A673 (cell line): ENCODE data around the gene ADAMTSL3. TPM values are rescaled to one million over a fixed set of nuclear protein-coding genes. Genes with fewer than 3 reads are reported as not detected.

Source experiments
- BruUV-seq: library from RNA; stranded (reverse); fragments of 400-500 nt; replicated peaks from 2 replicates; lab custom pipeline; 2021; lab: Mats Ljungman, UMichigan
- CTCF ChIA-PET: fragments of 300-600 bp; sonication (Branson Sonifier 250); formaldehyde crosslinking; loops from one replicate; lab custom pipeline; 2022; ENCODE audit warnings: antibody characterized with exemption; lab: Charles Lee
- POLR2A ChIA-PET: fragments of 300-600 bp; sonication (Branson Sonifier 250); formaldehyde crosslinking; loops from one replicate; lab custom pipeline; 2022; ENCODE audit warnings: antibody characterized with exemption; ENCODE audit not compliant: low non-redundant PET; lab: Charles Lee
- DNase-seq: peaks from one replicate; pipeline ENCODE4 v3.0.0-alpha.2; 2015; ENCODE audit warnings: low spot score
- H3K27ac ChIP-seq: fragments of 200-600 bp; sonication (generic); 2 replicates; pipeline ENCODE4 v1.5.1; 2016; ENCODE audit warnings: mixed run types, low read depth, mild to moderate bottlenecking, mixed read lengths, antibody characterized with exemption, low read length; ENCODE audit not compliant: poor library complexity, severe bottlenecking
- H3K27me3 ChIP-seq: fragments of 200-600 bp; sonication (generic); replicated peaks from 2 replicates; pipeline ENCODE4 v1.6.1; 2017; ENCODE audit warnings: mixed run types, low read depth, mild to moderate bottlenecking, mixed read lengths, antibody characterized with exemption, low read length; ENCODE audit not compliant: insufficient read depth, poor library complexity
- H3K36me3 ChIP-seq: fragments of 200-600 bp; sonication (generic); 2 replicates; pipeline ENCODE4 v1.6.1; 2016; ENCODE audit warnings: mixed run types, mild to moderate bottlenecking, mixed read lengths, antibody characterized with exemption, low read length; ENCODE audit not compliant: insufficient read depth, poor library complexity, severe bottlenecking
- H3K4me1 ChIP-seq: fragments of 200-600 bp; sonication (generic); 2 replicates; pipeline ENCODE4 v1.6.1; 2017; ENCODE audit warnings: mixed run types, mild to moderate bottlenecking, mixed read lengths, antibody characterized with exemption, low read length; ENCODE audit not compliant: insufficient read depth, poor library complexity, severe bottlenecking
- H3K4me3 ChIP-seq: fragments of 200-600 bp; sonication (generic); 2 replicates; pipeline ENCODE4 v1.5.1; 2016; ENCODE audit warnings: low read depth, mixed run types, mild to moderate bottlenecking, mixed read lengths, low read length; ENCODE audit not compliant: poor library complexity, severe bottlenecking
- H3K9me3 ChIP-seq: fragments of 200-600 bp; sonication (generic); 2 replicates; pipeline ENCODE4 v1.6.1; 2016; ENCODE audit warnings: mixed run types, low read depth, mild to moderate bottlenecking, mixed read lengths, antibody characterized with exemption, low read length; ENCODE audit not compliant: poor library complexity, severe bottlenecking
- CTCF ChIP-seq: fragments of 300-800, 200-600 bp; sonication (generic); conservative IDR thresholded peaks from 2 replicates; pipeline ENCODE4 v1.5.1; 2017; ENCODE audit warnings: low read depth, mild to moderate bottlenecking, antibody characterized with exemption, low read length, moderate library complexity, mixed read lengths
- EZH2 ChIP-seq: fragments of 200-600 bp; sonication (generic); IDR thresholded peaks from 2 replicates; pipeline ENCODE4 v1.6.1; 2017; ENCODE audit warnings: borderline replicate concordance, low read depth, mild to moderate bottlenecking, mixed read lengths, antibody characterized with exemption, low read length; ENCODE audit not compliant: poor library complexity, severe bottlenecking
- intact Hi-C: fragments of 100-400 bp; cut with micrococcal nuclease; formaldehyde crosslinking; loops from one replicate; pipeline ENCODE4 v1.10.0; 2022; ENCODE audit not compliant: unreplicated experiment
- total RNA-seq: library from RNA; stranded (reverse); gene quantifications from 2 replicates; pipeline ENCODE4 v1.2.3, GENCODE V29; 2021

The ADAMTSL3 gene
- total RNA-seq, 1 experiment from 2014 or later: 0.95 TPM

GRCh38 chr15:83612898-83613635 lies 40.9 kb upstream of the ADAMTSL3 start:
- H3K4me3 ChIP-seq: no peak overlapping the region
- ChIA-PET CTCF (no interaction called here), POLR2A (no interaction called here)
- no peaks in the 10 kb centered on the region for H3K4me1 ChIP-seq
- DNase-seq: no peak
- no peaks in the 10 kb centered on the region for H3K9me3 ChIP-seq
- no TSS peak for BruUV-seq
- H3K27ac ChIP-seq: no peak overlapping the region
- H3K36me3 ChIP-seq: no peaks in the 10 kb centered on the region
- no peaks in the 10 kb centered on the region for H3K27me3 ChIP-seq
- intact Hi-C loops: no loop called here
- no peak for TF ChIP-seq CTCF
- no peak for TF ChIP-seq EZH2

DNA sequence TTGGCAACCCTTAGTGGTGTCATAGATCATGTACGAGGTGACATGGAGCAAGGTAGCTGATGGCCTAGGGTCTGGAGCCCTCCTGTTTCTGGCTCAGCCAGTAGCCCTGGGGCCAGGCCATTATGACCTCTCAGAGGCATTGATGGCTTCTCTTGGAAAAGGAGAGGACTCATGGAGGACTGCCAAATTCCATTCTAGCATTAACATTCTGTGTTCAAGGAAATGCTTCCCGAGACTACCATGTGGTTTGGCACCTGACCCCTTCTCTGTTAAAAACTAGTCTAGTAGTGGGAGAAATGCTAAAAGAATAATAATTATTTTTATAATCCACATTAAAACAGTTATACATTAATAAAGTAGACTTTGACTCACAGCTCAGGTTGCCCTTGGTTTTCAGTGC lies 40.2 kb upstream of the ADAMTSL3 start:
- Histone ChIP-seq H3K9me3 (no peaks in the 10 kb centered on the region), H3K27ac (no peak overlapping the region), H3K4me1 (no peaks in the 10 kb centered on the region), H3K4me3 (no peak overlapping the region), H3K27me3 (no peaks in the 10 kb centered on the region), H3K36me3 (no peaks in the 10 kb centered on the region)
- no TSS peak for BruUV-seq
- intact Hi-C loops: no loop called here
- no peak for DNase-seq
- POLR2A ChIA-PET: no interaction called here
- CTCF ChIA-PET: no interaction called here
- no peak for TF ChIP-seq EZH2

DNA sequence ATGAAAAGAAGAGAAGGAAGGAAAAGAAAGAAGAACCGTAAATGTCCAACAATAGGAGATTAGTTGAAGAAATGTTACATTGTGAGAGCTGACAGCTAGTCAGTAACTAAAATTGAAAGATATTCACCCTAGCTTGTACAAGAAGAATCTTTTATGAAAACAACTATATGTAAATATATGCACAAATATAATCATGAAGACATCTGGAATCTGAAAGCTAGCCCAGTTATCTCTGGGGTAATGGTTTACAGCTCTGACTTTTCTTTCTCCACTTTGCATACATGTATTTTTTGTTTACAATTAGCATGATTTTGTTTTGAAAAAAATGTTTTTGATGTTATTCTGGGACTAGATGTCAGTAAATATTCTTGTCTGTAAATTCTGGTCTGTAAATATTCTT lies 37.1 kb upstream of the ADAMTSL3 start:
- Histone ChIP-seq H3K27me3 (no peaks in the 10 kb centered on the region), H3K4me3 (no peak overlapping the region), H3K9me3 (no peaks in the 10 kb centered on the region), H3K36me3 (no peaks in the 10 kb centered on the region), H3K4me1 (no peaks in the 10 kb centered on the region), H3K27ac (no peak overlapping the region)
- intact Hi-C loops: no loop called here
- no TSS peak for BruUV-seq
- TF ChIP-seq CTCF: no peak
- no peak for TF ChIP-seq EZH2
- no peak for DNase-seq
- ChIA-PET POLR2A (no interaction called here), CTCF (no interaction called here)

DNA sequence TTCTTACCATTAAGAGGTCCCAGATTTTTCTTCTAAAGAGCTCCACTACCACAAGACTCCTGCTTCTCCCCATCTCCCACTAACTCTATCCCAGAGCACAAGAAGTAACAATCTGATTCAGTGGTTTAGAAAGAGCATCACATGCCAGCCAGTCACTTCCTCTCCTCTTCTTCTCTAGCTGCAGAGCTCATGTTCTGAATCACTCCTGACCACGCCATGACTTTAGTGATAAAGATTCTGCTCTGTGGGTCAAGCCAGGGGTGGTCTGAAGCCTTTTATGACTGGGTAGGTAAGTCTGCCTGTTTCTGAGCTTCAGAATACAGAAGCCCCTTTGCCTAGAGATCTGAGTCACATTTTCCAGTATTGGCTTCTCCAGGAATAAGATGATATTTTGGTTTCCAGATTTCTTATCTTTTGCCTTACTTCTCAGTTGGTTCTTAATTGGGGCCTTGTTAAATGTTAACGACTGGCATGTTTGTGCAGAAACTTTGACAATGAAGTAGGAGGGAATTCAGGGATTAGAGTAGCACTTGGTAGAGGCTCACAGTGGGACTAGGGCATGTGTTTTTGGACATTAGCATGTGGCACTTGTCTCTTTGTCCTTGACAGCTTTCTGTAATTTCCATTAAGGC lies 27.6 kb upstream of the ADAMTSL3 start:
- no peak for TF ChIP-seq CTCF
- TF ChIP-seq EZH2: no peak
- no TSS peak for BruUV-seq
- no peak overlapping the region for H3K4me3 ChIP-seq
- DNase-seq: no peak
- no peaks in the 10 kb centered on the region for H3K36me3 ChIP-seq
- POLR2A ChIA-PET: no interaction called here
- no peaks in the 10 kb centered on the region for H3K4me1 ChIP-seq
- no peak overlapping the region for H3K27ac ChIP-seq
- H3K9me3 ChIP-seq: no peaks in the 10 kb centered on the region
- CTCF ChIA-PET: no interaction called here
- no peaks in the 10 kb centered on the region for H3K27me3 ChIP-seq
- intact Hi-C loops: no loop called here
